GM18505 (cell line): Measurements from ENCODE around the gene POLD2.

ENCODE experiments used
- ATAC-seq: cut with Tn5 transposase; IDR thresholded peaks from one replicate; pipeline ENCODE4 v1.9.1; 2021; ENCODE audit not compliant: unreplicated experiment
- POLR2A ChIP-seq: IDR thresholded peaks from 4 replicates; pipeline ENCODE4 v1.6.1; 2011; ENCODE audit warnings: borderline replicate concordance; ENCODE audit not compliant: insufficient read depth, insufficient read length; ENCODE audit errors: extremely low read depth

The POLD2 gene

DNA sequence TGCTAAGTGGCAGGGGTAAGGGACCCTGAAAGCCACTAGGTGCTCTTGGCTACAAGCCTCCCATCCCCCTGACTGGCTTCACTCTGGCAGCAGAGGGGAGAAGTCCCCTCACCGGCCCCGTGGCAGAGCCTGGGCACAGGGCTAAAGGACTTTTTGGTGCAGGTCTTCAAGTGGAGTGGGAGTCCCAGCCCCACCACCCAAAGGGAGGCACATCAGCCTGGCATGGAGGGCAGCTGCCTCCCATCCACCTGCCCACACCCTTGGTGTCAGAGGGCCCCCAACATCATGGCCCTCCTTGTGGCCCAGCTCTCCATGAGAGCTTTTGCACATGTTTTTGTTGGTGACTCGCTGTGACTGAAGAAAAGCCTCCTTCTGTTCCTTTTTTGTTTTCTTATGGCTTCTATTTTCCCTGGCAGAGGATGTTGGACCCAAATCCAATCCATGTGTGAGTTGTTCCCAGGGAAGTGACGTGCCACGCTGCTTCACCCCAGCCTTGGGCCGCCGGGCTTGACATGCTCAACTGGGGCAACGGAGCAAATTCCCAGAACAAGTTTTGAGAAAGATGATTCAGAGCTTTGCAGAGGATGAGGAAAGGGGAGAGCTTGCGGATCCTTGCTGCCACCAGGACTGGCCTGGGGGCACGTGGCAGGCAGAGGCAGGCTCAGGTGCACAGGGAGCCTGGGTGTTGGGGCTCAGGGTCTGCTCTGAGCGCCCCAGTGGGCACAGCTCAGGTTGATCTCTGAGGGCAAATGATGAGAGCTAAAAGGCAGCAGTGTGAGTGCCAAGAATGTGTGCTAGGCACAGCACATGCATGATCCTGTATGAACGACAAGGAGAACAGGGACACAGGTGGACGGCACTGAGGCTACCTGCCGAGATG, 21.1 kb downstream of the POLD2 start:
- no peak for ATAC-seq
- no peak for TF ChIP-seq POLR2A

DNA sequence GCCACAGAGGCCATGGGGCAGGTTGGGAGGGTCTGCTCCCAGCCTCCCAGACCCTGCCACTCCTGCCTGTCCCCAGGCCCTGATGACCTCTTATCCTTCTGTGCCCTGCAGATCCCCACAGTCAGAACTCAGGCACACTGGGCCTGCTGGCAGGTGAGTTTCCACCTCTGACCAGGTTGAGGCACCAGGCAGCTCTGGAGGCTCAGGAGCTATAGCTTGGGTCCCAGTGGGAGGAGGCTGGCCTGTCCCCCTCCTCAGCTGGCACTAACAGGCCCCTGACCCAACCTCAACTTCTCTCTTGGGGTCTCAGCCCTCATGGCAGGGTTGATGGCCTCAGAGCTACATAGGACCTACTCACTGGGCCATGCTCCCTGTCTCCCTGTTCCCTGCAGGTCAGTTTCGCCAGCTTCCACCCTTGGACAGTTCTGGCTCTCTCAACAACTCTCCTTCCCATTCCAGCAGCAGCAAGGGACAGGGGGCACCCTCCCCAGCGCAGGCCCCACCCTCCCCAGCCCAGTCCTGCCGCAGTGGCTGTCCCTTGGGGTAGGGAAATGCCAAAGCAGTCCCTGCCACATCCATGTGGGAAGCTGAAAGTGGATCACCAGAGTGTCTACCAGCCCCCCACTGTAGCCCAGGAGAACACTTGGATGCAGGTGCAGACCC, 21.9 kb downstream of the POLD2 start:
- no peak for TF ChIP-seq POLR2A
- ATAC-seq, result no peak

DNA sequence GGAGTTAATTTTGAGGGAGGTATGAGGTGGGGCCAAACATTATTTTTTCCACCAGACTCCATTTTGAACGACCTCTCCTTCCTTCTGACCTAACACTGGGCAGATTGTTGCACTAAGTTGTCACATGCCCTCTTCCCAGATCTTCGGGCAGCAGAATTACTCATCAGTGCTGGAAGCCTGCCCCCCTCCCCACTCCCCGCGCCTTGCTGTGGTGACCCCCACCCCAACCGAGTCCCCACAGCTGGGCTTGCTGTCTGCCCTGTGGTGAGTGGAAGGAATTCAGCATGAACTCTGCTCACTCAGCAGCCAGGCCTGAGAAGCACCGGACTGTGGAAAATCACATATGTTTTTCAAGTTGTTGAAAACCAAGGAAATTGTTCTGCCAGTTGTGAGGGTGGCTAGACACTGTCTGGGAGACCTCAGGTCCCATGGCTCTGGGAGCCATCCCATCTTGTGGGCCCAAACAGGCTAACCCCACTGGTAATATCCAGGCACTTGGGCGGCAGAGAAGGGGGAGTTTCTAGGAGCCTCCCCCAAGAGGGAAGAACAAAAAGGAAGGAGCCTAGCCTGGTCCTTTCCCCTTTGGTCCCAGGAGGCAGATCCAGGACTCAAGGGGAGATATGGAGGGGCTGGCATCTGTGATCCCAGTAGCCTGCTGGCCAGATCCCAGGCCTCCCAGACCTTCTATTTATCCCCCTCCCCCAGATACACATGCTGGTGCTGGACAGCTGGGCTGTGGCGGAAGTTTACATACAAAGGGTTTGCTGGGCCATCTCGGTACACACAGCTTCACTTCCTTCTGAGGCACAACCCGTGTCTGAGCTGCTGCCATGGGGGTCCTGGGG, 22.7 kb downstream of the POLD2 start:
- no peak for TF ChIP-seq POLR2A
- no peak for ATAC-seq

DNA sequence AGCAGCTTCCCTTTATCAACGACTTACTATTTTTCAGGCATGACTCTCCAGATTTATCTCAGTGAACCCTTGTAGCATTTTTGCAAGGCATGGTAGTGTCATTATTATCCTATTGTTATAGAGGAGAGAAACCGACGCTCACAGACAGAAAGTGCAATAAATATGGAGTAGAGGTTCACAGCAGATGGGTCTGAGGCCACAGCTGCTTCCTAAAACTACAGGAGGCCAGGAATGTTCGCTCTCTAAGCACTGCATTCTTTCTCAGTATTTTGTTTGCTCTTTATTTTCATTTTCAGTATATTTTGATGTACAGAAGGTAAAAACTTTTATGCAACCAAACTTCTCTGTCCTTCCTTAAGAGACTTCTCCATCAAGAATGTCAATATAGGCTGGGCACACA, 23.7 kb downstream of the POLD2 start:
- no peak for TF ChIP-seq POLR2A
- no peak for ATAC-seq

DNA sequence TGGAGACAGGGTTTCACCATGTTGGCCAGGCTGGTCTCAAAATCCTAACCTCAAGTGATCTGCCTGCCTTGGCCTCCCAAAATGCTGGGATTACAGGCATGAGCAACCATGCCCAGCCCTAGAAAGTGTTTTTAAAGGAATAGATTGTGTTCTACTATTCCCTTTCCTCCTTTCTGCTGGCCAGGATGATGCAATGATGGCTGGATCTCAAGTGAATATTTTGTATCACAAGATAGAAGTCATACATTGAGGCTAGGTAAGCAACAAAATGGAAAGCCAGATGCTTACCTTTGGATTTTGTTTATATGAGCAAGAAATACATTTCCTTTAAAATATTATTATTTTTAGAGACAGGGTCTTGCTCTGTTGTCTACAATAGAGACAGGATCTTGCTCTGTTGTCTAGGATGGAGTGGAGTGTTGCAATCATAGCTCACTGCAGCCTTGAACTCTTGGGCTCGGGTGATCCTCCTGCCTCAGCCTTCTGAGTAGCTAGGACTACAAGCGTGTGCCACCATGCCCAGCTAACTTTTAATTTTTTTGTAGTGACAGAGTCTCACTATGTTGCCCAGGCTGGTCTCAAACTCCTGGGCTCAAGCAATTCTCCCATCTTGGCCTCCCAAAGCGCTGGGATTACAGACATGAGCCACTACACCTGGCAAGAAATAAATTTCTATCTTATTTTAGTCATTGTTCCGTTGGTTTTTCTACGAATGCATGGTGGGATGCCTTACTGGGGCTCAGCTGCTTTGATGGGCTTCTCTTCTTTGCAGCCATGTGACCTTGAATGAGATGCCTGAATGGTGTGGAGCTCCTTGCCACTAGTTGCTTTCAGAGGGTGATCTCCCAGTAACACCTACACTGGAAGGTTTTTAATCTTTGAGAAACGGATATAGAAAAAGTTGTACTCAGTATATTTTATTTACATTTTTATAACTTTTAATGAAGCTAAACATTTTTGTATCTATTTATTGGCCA, 25.0 kb downstream of the POLD2 start:
- TF ChIP-seq POLR2A, result no peak
- ATAC-seq, result no peak

DNA sequence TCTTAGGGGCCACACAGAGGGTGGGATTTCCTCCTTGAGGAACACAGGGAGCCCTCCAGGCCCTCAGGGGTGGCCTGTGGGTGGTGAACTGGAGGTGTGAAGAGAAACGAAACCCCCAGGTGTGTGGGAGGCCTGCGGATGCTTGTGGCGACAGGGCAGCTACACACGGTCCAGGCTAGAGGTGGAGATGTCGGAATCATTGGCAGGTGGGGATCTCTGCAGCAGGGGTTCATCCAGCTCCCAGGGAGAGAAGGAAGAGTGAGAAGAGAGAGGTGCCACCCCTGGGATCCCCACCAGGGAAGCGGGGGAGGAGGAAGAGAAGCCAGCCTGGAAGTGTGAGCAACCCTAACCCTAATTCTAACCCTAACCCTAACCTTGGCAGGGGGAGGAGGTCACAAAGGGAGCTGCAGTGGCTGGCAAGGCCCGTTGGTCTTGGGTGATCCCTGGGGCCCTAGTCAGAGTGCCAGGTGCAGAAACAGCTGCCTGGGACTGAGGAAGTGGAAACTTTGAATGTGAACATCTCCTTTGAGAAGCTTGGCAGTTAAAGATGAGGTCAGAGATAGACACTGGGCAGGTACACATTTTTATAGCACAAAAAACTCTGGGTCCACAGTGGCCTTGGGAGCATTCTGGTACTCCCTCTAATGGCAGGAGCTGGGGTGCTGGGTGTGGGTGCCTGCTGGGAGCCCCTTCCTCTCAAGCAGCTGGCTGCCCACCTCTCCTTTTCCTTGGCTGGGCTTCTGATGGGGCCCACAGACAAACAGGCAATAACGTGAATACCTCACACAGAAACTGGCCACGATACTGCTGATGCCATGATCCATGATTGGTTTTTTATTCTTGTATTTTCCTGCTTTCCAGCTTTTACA, 26.1 kb downstream of the POLD2 start:
- no peak for ATAC-seq

DNA sequence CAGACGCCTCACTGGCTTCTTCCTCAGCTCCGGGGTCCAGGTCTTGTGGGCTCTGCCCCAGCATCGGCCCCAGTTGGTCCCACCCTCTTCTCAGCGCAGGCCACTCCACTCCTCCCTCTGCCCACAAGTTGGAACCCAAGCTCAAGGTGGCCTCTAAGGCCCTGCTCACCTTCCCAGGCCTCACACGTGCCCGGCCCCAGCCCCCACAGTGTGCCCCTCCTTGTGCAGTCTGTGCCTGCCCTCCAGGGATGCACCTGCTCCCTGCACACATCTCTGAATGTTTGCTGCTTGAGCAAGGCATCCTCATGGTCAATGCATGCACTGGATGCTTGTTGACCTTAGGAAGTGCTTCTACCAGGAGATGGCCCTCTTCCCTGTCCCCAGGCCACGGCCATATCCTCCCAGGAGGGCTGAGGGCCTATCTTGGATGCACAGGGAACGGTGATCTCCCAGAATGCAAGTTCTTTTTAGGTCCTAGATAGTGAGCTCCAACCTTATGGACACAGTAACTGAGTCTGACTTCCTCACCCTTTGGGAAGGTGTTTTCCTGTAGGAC, 26.9 kb downstream of the POLD2 start:
- ATAC-seq, result no peak
- no peak for TF ChIP-seq POLR2A

More for the DNA sequence above, 26.1 kb downstream of the POLD2 start:
- no peak for TF ChIP-seq POLR2A

DNA sequence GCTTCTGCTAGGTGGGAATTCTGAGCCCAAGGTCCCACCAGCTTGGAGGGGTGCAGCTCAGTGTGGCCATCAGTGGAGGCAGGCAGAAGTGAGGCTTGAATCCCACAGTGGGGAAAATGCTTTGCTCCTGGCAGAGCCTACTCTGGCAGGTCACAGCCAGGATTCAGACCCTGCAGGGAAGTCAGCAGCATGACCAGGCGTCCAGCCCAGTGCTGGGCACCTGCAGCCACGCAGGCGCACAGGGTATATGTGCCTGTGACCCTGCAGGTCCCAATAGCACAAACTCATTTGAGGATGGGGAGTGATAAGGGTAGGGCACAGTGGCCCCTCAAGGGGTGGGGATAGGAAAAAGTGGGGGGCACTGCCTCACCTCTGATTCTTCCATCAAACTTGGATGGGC, 27.6 kb downstream of the POLD2 start:
- TF ChIP-seq POLR2A, result no peak
- ATAC-seq, result no peak

DNA sequence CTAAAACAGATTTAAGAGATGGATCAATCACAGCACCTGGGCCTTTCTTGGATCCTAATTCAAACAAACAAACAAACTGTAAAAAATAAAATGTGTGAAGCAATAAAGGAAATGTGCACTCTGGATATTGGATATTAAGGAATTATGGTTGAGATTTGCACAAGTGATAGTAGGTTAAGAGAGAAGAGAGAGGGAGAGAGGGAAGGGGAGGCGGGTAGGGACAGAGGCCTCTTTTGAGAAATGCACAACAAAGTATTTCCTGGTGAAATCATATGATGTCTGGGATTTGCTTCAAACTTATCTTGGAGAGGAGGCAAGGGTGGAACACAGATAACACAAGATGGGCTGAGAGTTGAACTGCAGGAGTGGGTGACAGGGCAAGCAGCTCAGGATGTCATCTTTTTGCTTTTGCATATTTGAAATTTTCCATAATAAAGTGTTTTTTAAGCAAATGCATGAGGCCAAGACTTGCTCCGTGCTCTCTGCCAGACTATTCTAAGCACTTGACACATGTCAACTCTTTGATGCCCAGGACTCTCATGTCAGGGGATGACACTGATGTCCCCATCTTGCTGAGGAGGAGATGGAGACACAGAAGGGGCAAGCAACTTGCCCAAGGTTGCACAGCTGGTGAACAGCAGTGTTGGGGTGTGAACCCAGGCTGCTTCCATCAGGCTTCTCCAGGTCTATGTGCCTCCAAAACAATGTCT, 28.3 kb downstream of the POLD2 start:
- no peak for ATAC-seq
- TF ChIP-seq POLR2A, result no peak

DNA sequence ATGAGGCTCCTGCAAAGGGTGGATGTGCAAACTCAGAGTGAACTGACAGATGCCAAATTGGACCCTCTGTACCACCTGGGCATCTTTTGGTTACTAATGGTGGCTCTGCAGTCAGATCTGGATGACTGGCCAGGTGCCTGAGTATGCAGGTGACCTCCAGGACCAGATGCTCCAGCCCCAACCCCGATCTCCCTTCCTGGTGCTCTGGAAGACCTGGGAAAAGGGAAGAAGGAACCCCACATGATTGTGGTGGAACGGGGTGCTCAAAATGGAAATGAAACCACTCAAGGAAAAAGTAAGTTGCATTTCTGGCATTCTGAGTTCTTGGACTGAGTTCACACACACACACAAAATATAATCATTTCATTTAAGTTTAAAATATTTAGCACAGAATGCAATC, 29.0 kb downstream of the POLD2 start:
- TF ChIP-seq POLR2A, result no peak

More for the DNA sequence above, 29.0 kb downstream of the POLD2 start:
- ATAC-seq, result no peak
